GM12878 (cell line): ENCODE results near the gene RAP1GDS1. TPM values are rescaled to one million over a fixed set of nuclear protein-coding genes. Genes with fewer than 3 reads are reported as not detected.
"Not testable (repeated sequence)": the region's sequence is repeated elsewhere in the genome, so short reads cannot be mapped to it uniquely, and the experiment has no call there.

Experiments used
- ATAC-seq: fragments of 200-7000 bp; cut with Tn5 transposase; 3 replicates; pipeline ENCODE4 v1.9.1; 2020; ENCODE audit warnings: mild to moderate bottlenecking, moderate library complexity
- BruUV-seq: library from RNA; stranded (reverse); fragments of 400-500 nt; replicated peaks from 2 replicates; lab custom pipeline; 2021; lab: Mats Ljungman, UMichigan
- CTCF ChIA-PET: fragments of 300-600 bp; sonication (Branson Sonifier 250); formaldehyde crosslinking; extraction: SDS; loops from one replicate; lab custom pipeline; 2021; ENCODE audit warnings: inconsistent platforms; lab: Yijun Ruan, JAX
- POLR2A ChIA-PET: fragments of 350-600 bp; formaldehyde crosslinking; extraction: SDS; loops from one replicate; lab custom pipeline; 2021; ENCODE audit warnings: inconsistent platforms; lab: Charles Lee
- RAD21 ChIA-PET: fragments of 300-600 bp; sonication (Branson Sonifier 250); formaldehyde crosslinking; loops from one replicate; lab custom pipeline; 2023; ENCODE audit warnings: antibody characterized with exemption; ENCODE audit not compliant: unreplicated experiment; lab: Charles Lee
- SMC1A ChIA-PET: fragments of 300-600 bp; sonication (Branson Sonifier 250); formaldehyde crosslinking; loops from one replicate; lab custom pipeline; 2023; ENCODE audit not compliant: unreplicated experiment, uncharacterized antibody; lab: Charles Lee
- DNase-seq: peaks from one replicate; pipeline ENCODE4 v3.0.0-alpha.2; 2011; ENCODE audit warnings: low read depth, low spot score
- FAIRE-seq: peaks from 3 replicates; lab custom pipeline; 2011; peaks lifted over from hg19 to GRCh38; lab: Jason Lieb, UNC
- H2AFZ ChIP-seq: 2 replicates; pipeline ENCODE4 v1.6.0; 2011; ENCODE audit warnings: low read depth, low read length, control low read depth; ENCODE audit not compliant: control insufficient read depth
- H3K27ac ChIP-seq: 2 replicates; pipeline ENCODE4 v1.5.1; 2011; ENCODE audit warnings: control low read depth; ENCODE audit not compliant: control insufficient read depth, insufficient read depth
- H3K27me3 ChIP-seq, 2 experiments: replicated peaks in 1 of 2; 2 replicates each; pipeline versions ENCODE4 v1.6.0 to v1.6.1; 2011; ENCODE audit warnings: low read length in 1 of 2; ENCODE audit not compliant: control insufficient read depth in 2 of 2, insufficient read depth in 2 of 2
- H3K36me3 ChIP-seq, 2 experiments: 2 replicates each; pipeline ENCODE4 v1.5.1; 2011; ENCODE audit warnings: low read length in 1 of 2; ENCODE audit not compliant: control insufficient read depth in 2 of 2, insufficient read depth in 2 of 2
- H3K4me1 ChIP-seq: 2 replicates; pipeline ENCODE4 v1.6.1; 2011; ENCODE audit warnings: mild to moderate bottlenecking, low read length, moderate library complexity, mixed read lengths; ENCODE audit not compliant: control insufficient read depth, insufficient read depth
- H3K4me2 ChIP-seq: 2 replicates; pipeline ENCODE4 v1.6.0; 2011; ENCODE audit warnings: control low read depth; ENCODE audit not compliant: control insufficient read depth, insufficient read depth
- H3K4me3 ChIP-seq: fragments of 200-600 bp; sonication (generic); 2 replicates; pipeline ENCODE4 v1.5.1; 2016
- H3K79me2 ChIP-seq: 2 replicates; pipeline ENCODE4 v1.6.0; 2011; ENCODE audit warnings: low read length; ENCODE audit not compliant: control insufficient read depth, insufficient read depth
- H3K9ac ChIP-seq: 2 replicates; pipeline ENCODE4 v1.8.0; 2011; ENCODE audit warnings: low read length, control low read depth, mixed read lengths; ENCODE audit not compliant: control insufficient read depth, insufficient read depth
- H3K9me3 ChIP-seq: replicated peaks from 3 replicates; pipeline ENCODE4 v1.5.1; 2011; ENCODE audit warnings: mild to moderate bottlenecking, low read length; ENCODE audit not compliant: control insufficient read depth, insufficient read depth
- H4K20me1 ChIP-seq: 2 replicates; pipeline ENCODE4 v1.6.0; 2011; ENCODE audit not compliant: control insufficient read depth, insufficient read depth
- WGBS: methylation state at CpG from one replicate; pipeline ENCODE4 v1.1.6; 2016; ENCODE audit warnings: low lambda C conversion rate; ENCODE audit not compliant: insufficient replicate concordance, insufficient coverage; ENCODE audit errors: missing lambda C conversion rate; 5-methylcytosine and 5-hydroxymethylcytosine counted together
- in situ Hi-C: fragments of 300-500 bp; cut with MboI; formaldehyde crosslinking; loops from 9 replicates; pipeline ENCODE4 v1.14.3; 2018; ENCODE audit warnings: mixed read lengths
- intact Hi-C: fragments of 100-400 bp; cut with micrococcal nuclease; formaldehyde crosslinking; loops from one replicate; pipeline ENCODE4 v1.14.2; 2022; ENCODE audit not compliant: unreplicated experiment
- polyA plus RNA-seq, 11 experiments: library from polyadenylated mRNA; depleted of rRNA in 4 of 11; unstranded in 6 of 11; stranded (reverse) in 5 of 11; fragments of >200 nt; fragmentation: Nextera tagmentation in 4 of 11; fragmentation: Illumina TruSeq in 1 of 11; extraction: Ambion mirVana in 4 of 11; extraction: Trizol in 1 of 11; gene quantifications; 1 replicate in 1 of 11; 2 replicates in 10 of 11; pipeline versions ENCODE4 v1.2.1 to v1.2.3, GENCODE V29; 2011 to 2016; ENCODE audit warnings: inconsistent platforms in 2 of 11, missing spikeins in 2 of 11, low read depth in 1 of 11
- total RNA-seq, 4 experiments: library from RNA; depleted of rRNA in 3 of 4; stranded (reverse); fragments of >200 nt in 3 of 4; fragmentation: Illumina TruSeq in 1 of 4; extraction: Trizol in 1 of 4; gene quantifications; 2 replicates each; pipeline versions ENCODE4 v1.2.1 to v1.2.3, GENCODE V29; 2013 to 2021

Gene RAP1GDS1
- total and polyA plus RNA-seq, 10 of the 15 experiments (the other 5 are each of a cell fraction or from before 2014, with no cell fraction given), result 12.0 to 30.5 (median 20.7) TPM

- H3K9ac ChIP-seq, H3K36me3 ChIP-seq, H3K4me3 ChIP-seq, H3K27ac ChIP-seq, CTCF ChIA-PET, H3K79me2 ChIP-seq, H3K27me3 ChIP-seq, in situ Hi-C loops, H3K4me2 ChIP-seq, H3K4me1 ChIP-seq, ATAC-seq, DNase-seq, POLR2A ChIA-PET, H2AFZ ChIP-seq, RAD21 ChIA-PET, H4K20me1 ChIP-seq, intact Hi-C loops, BruUV-seq, H3K9me3 ChIP-seq, FAIRE-seq: not testable (repeated sequence)
- SMC1A ChIA-PET, result interaction anchor here (0.6 kb wide), 1 partner anchor 10 kb away, joined by 3 read pairs; no protein-coding TSS in a partner anchor
- WGBS, result 100% methylated on average over 3 of the region's 3 CpGs
These were observed 105.1 kb downstream of the RAP1GDS1 start for GRCh38 chr4:98366275-98366674.

GRCh38 chr4:98368000-98368399 is 106.8 kb downstream of the RAP1GDS1 start:
- POLR2A ChIA-PET, FAIRE-seq, H3K36me3 ChIP-seq, ATAC-seq, RAD21 ChIA-PET, DNase-seq, SMC1A ChIA-PET, in situ Hi-C loops, BruUV-seq, CTCF ChIA-PET, intact Hi-C loops, H3K9ac ChIP-seq, H2AFZ ChIP-seq, H3K4me2 ChIP-seq, H3K27me3 ChIP-seq, H3K4me3 ChIP-seq, H3K4me1 ChIP-seq, H3K79me2 ChIP-seq, H4K20me1 ChIP-seq, H3K9me3 ChIP-seq, H3K27ac ChIP-seq: not testable (repeated sequence)
- WGBS, result 91% methylated on average over 3 of the region's 3 CpGs
